Activated T-cell treated with anti-CD3 and anti-CD28 coated beads, Interleukin-2, amount 50 U/mL, for 24 hours (primary cell): Measurements from ENCODE around the gene PKHD1.

Source experiments
- DNase-seq: peaks from one replicate; pipeline ENCODE4 v3.0.0-alpha.2; 2020
- H3K27ac Mint-ChIP-seq: 2 replicates; pipeline ENCODE4 v1.8.0; 2020; ENCODE audit warnings: mild to moderate bottlenecking, mixed read lengths
- H3K27me3 Mint-ChIP-seq: 2 replicates; pipeline ENCODE4 v1.8.0; 2020; ENCODE audit warnings: mixed read lengths
- H3K36me3 Mint-ChIP-seq: 2 replicates; pipeline ENCODE4 v1.8.0; 2020; ENCODE audit warnings: low read depth, mixed read lengths
- H3K4me1 Mint-ChIP-seq: 2 replicates; pipeline ENCODE4 v1.8.0; 2020; ENCODE audit warnings: low read depth, mixed read lengths
- H3K4me3 Mint-ChIP-seq: 2 replicates; pipeline ENCODE4 v1.8.0; 2020; ENCODE audit warnings: mild to moderate bottlenecking, moderate library complexity, mixed read lengths
- H3K9me3 Mint-ChIP-seq: 2 replicates; pipeline ENCODE4 v1.8.0; 2020; ENCODE audit warnings: mixed read lengths

Gene PKHD1

GRCh38 chr6:52123251-52123650, 35.8 kb upstream of the PKHD1 start:
- Mint-ChIP-seq H3K27ac (no peak overlapping the region), H3K36me3 (no peaks in the 10 kb centered on the region), H3K4me1 (no peaks in the 10 kb centered on the region), H3K4me3 (no peak overlapping the region), H3K27me3 (peaks cover 55% of the 10 kb centered on the region), H3K9me3 (peaks cover 8% of the 10 kb centered on the region)
- DNase-seq, result no peak

- no peaks in the 10 kb centered on the region for H3K4me1 Mint-ChIP-seq
- H3K9me3 Mint-ChIP-seq, result peaks cover 8% of the 10 kb centered on the region
- no peak for DNase-seq
- H3K4me3 Mint-ChIP-seq, result no peak overlapping the region
- H3K36me3 Mint-ChIP-seq, result no peaks in the 10 kb centered on the region
- no peak overlapping the region for H3K27ac Mint-ChIP-seq
- peaks cover 20% of the 10 kb centered on the region for H3K27me3 Mint-ChIP-seq
Observed at GRCh38 chr6:52117352-52117751, 29.9 kb upstream of the PKHD1 start.

- H3K27ac Mint-ChIP-seq, result no peak overlapping the region
Observed at GRCh38 chr6:52116605-52116948, 29.2 kb upstream of the PKHD1 start.

GRCh38 chr6:52115891-52116604, 28.6 kb upstream of the PKHD1 start:
- H3K4me3 Mint-ChIP-seq, result no peak overlapping the region
- H3K4me1 Mint-ChIP-seq, result no peaks in the 10 kb centered on the region
- no peaks in the 10 kb centered on the region for H3K36me3 Mint-ChIP-seq
- H3K27me3 Mint-ChIP-seq, result peaks cover 22% of the 10 kb centered on the region
- peaks cover 8% of the 10 kb centered on the region for H3K9me3 Mint-ChIP-seq
- no peak for DNase-seq
- no peak overlapping the region for H3K27ac Mint-ChIP-seq

More at GRCh38 chr6:52116605-52116948, 29.2 kb upstream of the PKHD1 start:
- Mint-ChIP-seq H3K9me3 (peaks cover 8% of the 10 kb centered on the region), H3K27me3 (peaks cover 23% of the 10 kb centered on the region), H3K36me3 (no peaks in the 10 kb centered on the region), H3K4me1 (no peaks in the 10 kb centered on the region), H3K4me3 (no peak overlapping the region)
- DNase-seq, result no peak

- Mint-ChIP-seq H3K9me3 (peaks cover 2% of the 10 kb centered on the region), H3K4me1 (no peaks in the 10 kb centered on the region), H3K27me3 (peaks cover 22% of the 10 kb centered on the region), H3K36me3 (no peaks in the 10 kb centered on the region), H3K27ac (no peak overlapping the region), H3K4me3 (no peak overlapping the region)
- no peak for DNase-seq
Observed at GRCh38 chr6:52115145-52115741, 27.8 kb upstream of the PKHD1 start.

GRCh38 chr6:52109171-52109571, 21.8 kb upstream of the PKHD1 start:
- H3K36me3 Mint-ChIP-seq, result no peaks in the 10 kb centered on the region
- no peak for DNase-seq
- H3K4me1 Mint-ChIP-seq, result no peaks in the 10 kb centered on the region
- no peak overlapping the region for H3K4me3 Mint-ChIP-seq
- no peaks in the 10 kb centered on the region for H3K9me3 Mint-ChIP-seq
- peaks cover 37% of the 10 kb centered on the region for H3K27me3 Mint-ChIP-seq
- no peak overlapping the region for H3K27ac Mint-ChIP-seq

GRCh38 chr6:52108128-52108527, 20.7 kb upstream of the PKHD1 start:
- no peaks in the 10 kb centered on the region for H3K36me3 Mint-ChIP-seq
- no peak overlapping the region for H3K4me3 Mint-ChIP-seq
- no peak for DNase-seq
- H3K27ac Mint-ChIP-seq, result no peak overlapping the region
- no peaks in the 10 kb centered on the region for H3K4me1 Mint-ChIP-seq
- peaks cover 42% of the 10 kb centered on the region for H3K27me3 Mint-ChIP-seq
- H3K9me3 Mint-ChIP-seq, result no peaks in the 10 kb centered on the region

GRCh38 chr6:52106994-52107393, 19.6 kb upstream of the PKHD1 start:
- Mint-ChIP-seq H3K4me3 (no peak overlapping the region), H3K4me1 (no peaks in the 10 kb centered on the region), H3K36me3 (no peaks in the 10 kb centered on the region), H3K9me3 (no peaks in the 10 kb centered on the region), H3K27ac (no peak overlapping the region), H3K27me3 (peaks cover 50% of the 10 kb centered on the region)
- no peak for DNase-seq

GRCh38 chr6:52104979-52105378, 17.6 kb upstream of the PKHD1 start:
- H3K36me3 Mint-ChIP-seq, result no peaks in the 10 kb centered on the region
- H3K4me1 Mint-ChIP-seq, result no peaks in the 10 kb centered on the region
- no peaks in the 10 kb centered on the region for H3K9me3 Mint-ChIP-seq
- no peak overlapping the region for H3K4me3 Mint-ChIP-seq
- H3K27me3 Mint-ChIP-seq, result peaks cover 61% of the 10 kb centered on the region
- no peak for DNase-seq
- H3K27ac Mint-ChIP-seq, result no peak overlapping the region

GRCh38 chr6:52103623-52104022, 16.2 kb upstream of the PKHD1 start:
- Mint-ChIP-seq H3K36me3 (no peaks in the 10 kb centered on the region), H3K9me3 (no peaks in the 10 kb centered on the region), H3K4me1 (peaks cover 1% of the 10 kb centered on the region), H3K27ac (no peak overlapping the region), H3K27me3 (peaks cover 61% of the 10 kb centered on the region), H3K4me3 (no peak overlapping the region)
- no peak for DNase-seq

GRCh38 chr6:52102405-52102804, 15.0 kb upstream of the PKHD1 start:
- H3K4me3 Mint-ChIP-seq, result no peak overlapping the region
- peaks cover 1% of the 10 kb centered on the region for H3K4me1 Mint-ChIP-seq
- H3K27ac Mint-ChIP-seq, result no peak overlapping the region
- H3K9me3 Mint-ChIP-seq, result no peaks in the 10 kb centered on the region
- H3K36me3 Mint-ChIP-seq, result no peaks in the 10 kb centered on the region
- DNase-seq, result no peak
- H3K27me3 Mint-ChIP-seq, result peaks cover 65% of the 10 kb centered on the region

GRCh38 chr6:52098721-52099120, 11.3 kb upstream of the PKHD1 start:
- H3K36me3 Mint-ChIP-seq, result no peaks in the 10 kb centered on the region
- H3K4me1 Mint-ChIP-seq, result peaks cover 1% of the 10 kb centered on the region
- H3K27me3 Mint-ChIP-seq, result peaks cover 61% of the 10 kb centered on the region
- no peak overlapping the region for H3K4me3 Mint-ChIP-seq
- DNase-seq, result no peak
- no peak overlapping the region for H3K27ac Mint-ChIP-seq
- H3K9me3 Mint-ChIP-seq, result peaks cover 3% of the 10 kb centered on the region

- no peak for DNase-seq
- H3K27ac Mint-ChIP-seq, result no peak overlapping the region
- no peaks in the 10 kb centered on the region for H3K36me3 Mint-ChIP-seq
- no peaks in the 10 kb centered on the region for H3K9me3 Mint-ChIP-seq
- H3K4me1 Mint-ChIP-seq, result peaks cover 7% of the 10 kb centered on the region
- no peak overlapping the region for H3K4me3 Mint-ChIP-seq
- H3K27me3 Mint-ChIP-seq, result peaks cover 10% of the 10 kb centered on the region
Observed at GRCh38 chr6:52089758-52090348, 2.4 kb upstream of the PKHD1 start.

GRCh38 chr6:52086741-52087140, 672 bp downstream of the PKHD1 start:
- H3K4me1 Mint-ChIP-seq, result peaks cover 7% of the 10 kb centered on the region
- no peak overlapping the region for H3K4me3 Mint-ChIP-seq
- DNase-seq, result no peak
- H3K9me3 Mint-ChIP-seq, result no peaks in the 10 kb centered on the region
- no peak overlapping the region for H3K27ac Mint-ChIP-seq
- H3K36me3 Mint-ChIP-seq, result no peaks in the 10 kb centered on the region
- peaks cover 20% of the 10 kb centered on the region for H3K27me3 Mint-ChIP-seq

GRCh38 chr6:52081237-52081636, 6.2 kb downstream of the PKHD1 start:
- H3K4me3 Mint-ChIP-seq, result no peak overlapping the region
- DNase-seq, result no peak
- no peaks in the 10 kb centered on the region for H3K36me3 Mint-ChIP-seq
- no peaks in the 10 kb centered on the region for H3K4me1 Mint-ChIP-seq
- no peak overlapping the region for H3K27ac Mint-ChIP-seq
- no peaks in the 10 kb centered on the region for H3K9me3 Mint-ChIP-seq
- peaks cover 42% of the 10 kb centered on the region for H3K27me3 Mint-ChIP-seq
